ENCODE measurements around the gene ODAD3.
A peak's percentile ranks its signal among the peaks of the same experiment; 100 is the strongest.

DNA sequence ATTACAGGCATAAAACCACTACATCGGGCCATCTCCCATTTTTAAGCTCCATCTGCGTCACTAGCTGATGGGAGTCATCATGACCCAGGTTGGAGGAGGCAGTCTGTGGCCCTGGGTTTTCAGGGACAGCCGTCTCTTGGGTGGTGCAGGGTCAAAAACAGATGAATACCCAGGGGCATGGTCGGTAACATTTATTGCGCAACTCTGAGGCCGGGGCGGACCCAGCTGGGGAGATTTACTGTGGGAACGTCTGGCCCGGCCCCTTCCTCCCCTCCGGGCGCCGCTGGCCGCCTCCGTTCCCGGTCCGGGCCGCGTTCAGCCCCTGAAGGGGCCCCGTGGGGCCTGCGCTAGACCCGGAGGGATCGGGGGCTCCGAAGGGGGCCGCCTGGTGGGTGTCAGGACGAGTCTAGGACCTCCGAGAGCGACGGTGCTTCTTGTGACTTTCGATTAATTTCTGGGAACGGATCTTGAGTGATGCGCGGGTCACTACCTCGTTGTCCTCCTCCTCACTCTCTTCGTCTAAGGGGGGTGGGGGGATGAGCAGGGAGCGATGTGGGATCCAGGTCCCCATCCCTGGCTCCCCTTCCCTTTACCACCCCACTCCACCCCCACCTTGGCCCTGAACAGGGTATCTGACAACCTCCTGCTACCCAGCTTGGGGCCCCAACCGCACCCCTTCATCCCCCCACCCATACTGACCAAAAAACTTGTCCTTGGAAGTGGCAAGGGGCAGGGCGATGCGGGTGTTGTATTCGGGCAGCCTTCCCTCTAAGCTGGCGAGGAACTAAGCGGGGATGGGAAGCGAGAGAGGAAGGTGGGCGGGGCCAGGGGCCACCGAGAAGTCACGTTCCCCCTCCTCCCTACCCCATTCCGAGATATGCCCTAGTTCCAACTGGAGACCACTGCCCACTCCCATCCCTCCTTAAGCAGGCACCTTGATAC, 14.2 kb downstream of the ODAD3 start:
- TF ChIP-seq EP300 (IDR thresholded peaks at IDR 0.05) (no peak), POLR2A (IDR thresholded peaks at IDR 0.05; ENCODE audit: low read depth) (no peak), POLR2AphosphoS5 (IDR thresholded peaks at IDR 0.05) (peak in 1 of 2 donors; percentile 18)
- TF ChIP-seq, protein P1, sequence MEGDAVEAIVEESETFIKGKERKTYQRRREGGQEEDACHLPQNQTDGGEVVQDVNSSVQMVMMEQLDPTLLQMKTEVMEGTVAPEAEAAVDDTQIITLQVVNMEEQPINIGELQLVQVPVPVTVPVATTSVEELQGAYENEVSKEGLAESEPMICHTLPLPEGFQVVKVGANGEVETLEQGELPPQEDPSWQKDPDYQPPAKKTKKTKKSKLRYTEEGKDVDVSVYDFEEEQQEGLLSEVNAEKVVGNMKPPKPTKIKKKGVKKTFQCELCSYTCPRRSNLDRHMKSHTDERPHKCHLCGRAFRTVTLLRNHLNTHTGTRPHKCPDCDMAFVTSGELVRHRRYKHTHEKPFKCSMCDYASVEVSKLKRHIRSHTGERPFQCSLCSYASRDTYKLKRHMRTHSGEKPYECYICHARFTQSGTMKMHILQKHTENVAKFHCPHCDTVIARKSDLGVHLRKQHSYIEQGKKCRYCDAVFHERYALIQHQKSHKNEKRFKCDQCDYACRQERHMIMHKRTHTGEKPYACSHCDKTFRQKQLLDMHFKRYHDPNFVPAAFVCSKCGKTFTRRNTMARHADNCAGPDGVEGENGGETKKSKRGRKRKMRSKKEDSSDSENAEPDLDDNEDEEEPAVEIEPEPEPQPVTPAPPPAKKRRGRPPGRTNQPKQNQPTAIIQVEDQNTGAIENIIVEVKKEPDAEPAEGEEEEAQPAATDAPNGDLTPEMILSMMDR (IDR thresholded peaks at IDR 0.05), result no peak

All from esophagus muscularis mucosa (tissue), 4 donors.